ENCODE measurements around the gene UFSP2. TPM values are rescaled to one million over a fixed set of nuclear protein-coding genes. Genes with fewer than 3 reads are reported as not detected.

The UFSP2 gene
- total and polyA plus RNA-seq, 2 donors (not counting 1 experiment from before 2014, with no cell fraction given) = 43.1 to 43.2 TPM

- H3K4me1 ChIP-seq (ENCODE audit: control insufficient read depth, extremely low read depth, insufficient read depth, low read length) = no peaks in the 10 kb centered on the region
Measured at GRCh38 chr4:185379326-185380295, 46.2 kb downstream of the UFSP2 start.

GRCh38 chr4:185378264-185378663 is 47.5 kb downstream of the UFSP2 start:
- Histone ChIP-seq H3K4me1 (ENCODE audit: control insufficient read depth, extremely low read depth, insufficient read depth, low read length) (no peaks in the 10 kb centered on the region), H4K20me1 (ENCODE audit: control insufficient read depth, extremely low read depth, insufficient read depth, low read length) (no peaks in the 10 kb centered on the region), H2AFZ (ENCODE audit: low read length) (no peak overlapping the region), H3K79me2 (ENCODE audit: control insufficient read depth, insufficient read depth, low read length) (no peaks in the 10 kb centered on the region), H3K9ac (ENCODE audit: insufficient read depth, low read length) (no peak overlapping the region), H3K27ac (ENCODE audit: insufficient read depth, low read length) (no peak overlapping the region), H3K36me3 (ENCODE audit: control insufficient read depth, insufficient read depth, low read length) (no peaks in the 10 kb centered on the region), H3K27me3 (ENCODE audit: control insufficient read depth, insufficient read depth, low read length) (no peaks in the 10 kb centered on the region), H3K9me3 (ENCODE audit: control insufficient read depth, insufficient read depth, low read depth, low read length) (no peaks in the 10 kb centered on the region), H3K4me2 (ENCODE audit: extremely low read depth, insufficient read depth, low read length) (no peak overlapping the region), H3K4me3 (replicated peaks in 1 of 4; ENCODE audit: control extremely low read depth in 1 of 4, insufficient read depth in 1 of 4, low read depth in 3 of 4, low read length in 4 of 4) (no peak overlapping the region)
- DNase-seq (ENCODE audit: low read depth in 2 of 2) = no peak
- TF ChIP-seq EZH2 (IDR thresholded peaks at IDR 0.05; ENCODE audit: low read length, missing control alignments) (no peak), CTCF (conservative IDR thresholded peaks at IDR 0.05 in 1 of 2, IDR thresholded peaks at IDR 0.05 in 1 of 2; ENCODE audit: low read depth in 1 of 2, low read length in 2 of 2) (no peak)

More at GRCh38 chr4:185379326-185380295, 46.2 kb downstream of the UFSP2 start:
- no peaks in the 10 kb centered on the region for H3K9me3 ChIP-seq (ENCODE audit: control insufficient read depth, insufficient read depth, low read depth, low read length)
- H3K27ac ChIP-seq (ENCODE audit: insufficient read depth, low read length) = no peak overlapping the region
- no peak overlapping the region for H2AFZ ChIP-seq (ENCODE audit: low read length)
- H3K9ac ChIP-seq (ENCODE audit: insufficient read depth, low read length) = no peak overlapping the region
- DNase-seq (ENCODE audit: low read depth in 2 of 2) = no peak
- no peak overlapping the region for H3K4me3 ChIP-seq (replicated peaks in 1 of 4; ENCODE audit: control extremely low read depth in 1 of 4, insufficient read depth in 1 of 4, low read depth in 3 of 4, low read length in 4 of 4)
- no peaks in the 10 kb centered on the region for H3K36me3 ChIP-seq (ENCODE audit: control insufficient read depth, insufficient read depth, low read length)
- no peak overlapping the region for H3K4me2 ChIP-seq (ENCODE audit: extremely low read depth, insufficient read depth, low read length)
- no peak for TF ChIP-seq CTCF (conservative IDR thresholded peaks at IDR 0.05 in 1 of 2, IDR thresholded peaks at IDR 0.05 in 1 of 2; ENCODE audit: low read depth in 1 of 2, low read length in 2 of 2)
- no peak for TF ChIP-seq EZH2 (IDR thresholded peaks at IDR 0.05; ENCODE audit: low read length, missing control alignments)
- H4K20me1 ChIP-seq (ENCODE audit: control insufficient read depth, extremely low read depth, insufficient read depth, low read length) = no peaks in the 10 kb centered on the region
- no peaks in the 10 kb centered on the region for H3K27me3 ChIP-seq (ENCODE audit: control insufficient read depth, insufficient read depth, low read length)
- H3K79me2 ChIP-seq (ENCODE audit: control insufficient read depth, insufficient read depth, low read length) = no peaks in the 10 kb centered on the region

GRCh38 chr4:185374573-185374972 is 51.2 kb downstream of the UFSP2 start:
- Histone ChIP-seq H3K4me1 (ENCODE audit: control insufficient read depth, extremely low read depth, insufficient read depth, low read length) (no peaks in the 10 kb centered on the region), H3K27ac (ENCODE audit: insufficient read depth, low read length) (no peak overlapping the region), H4K20me1 (ENCODE audit: control insufficient read depth, extremely low read depth, insufficient read depth, low read length) (no peaks in the 10 kb centered on the region), H3K27me3 (ENCODE audit: control insufficient read depth, insufficient read depth, low read length) (no peaks in the 10 kb centered on the region), H3K4me3 (replicated peaks in 1 of 4; ENCODE audit: control extremely low read depth in 1 of 4, insufficient read depth in 1 of 4, low read depth in 3 of 4, low read length in 4 of 4) (no peak overlapping the region), H3K4me2 (ENCODE audit: extremely low read depth, insufficient read depth, low read length) (no peak overlapping the region), H3K9me3 (ENCODE audit: control insufficient read depth, insufficient read depth, low read depth, low read length) (no peaks in the 10 kb centered on the region), H3K79me2 (ENCODE audit: control insufficient read depth, insufficient read depth, low read length) (no peaks in the 10 kb centered on the region), H3K36me3 (ENCODE audit: control insufficient read depth, insufficient read depth, low read length) (peaks cover 2% of the 10 kb centered on the region), H2AFZ (ENCODE audit: low read length) (no peak overlapping the region), H3K9ac (ENCODE audit: insufficient read depth, low read length) (no peak overlapping the region)
- TF ChIP-seq CTCF (conservative IDR thresholded peaks at IDR 0.05 in 1 of 2, IDR thresholded peaks at IDR 0.05 in 1 of 2; ENCODE audit: low read depth in 1 of 2, low read length in 2 of 2) (no peak), EZH2 (IDR thresholded peaks at IDR 0.05; ENCODE audit: low read length, missing control alignments) (no peak)
- no peak for DNase-seq (ENCODE audit: low read depth in 2 of 2)
